C4-2B (cell line): ENCODE data around the gene SDK2.

Source experiments
- CTCF ChIP-seq: fragments of 450-650 bp; conservative IDR thresholded peaks from 2 replicates; pipeline ENCODE4 v1.5.1; 2017; ENCODE audit warnings: mild to moderate bottlenecking
- ZFX ChIP-seq: fragments of 450-650 bp; IDR thresholded peaks from 2 replicates; pipeline ENCODE4 v1.6.1; 2017

- TF ChIP-seq CTCF (no peak), ZFX (no peak)
Measured at GRCh38 chr17:73291260-73291801, 352.9 kb downstream of the SDK2 start.
